ENCODE data around the gene LTF. TPM values are rescaled to one million over a fixed set of nuclear protein-coding genes. Genes with fewer than 3 reads are reported as not detected.
"Not testable (repeated sequence)": the region's sequence is repeated elsewhere in the genome, so short reads cannot be mapped to it uniquely, and the experiment has no call there.

Gene LTF
- total RNA-seq, 1 donor: not detected

DNA sequence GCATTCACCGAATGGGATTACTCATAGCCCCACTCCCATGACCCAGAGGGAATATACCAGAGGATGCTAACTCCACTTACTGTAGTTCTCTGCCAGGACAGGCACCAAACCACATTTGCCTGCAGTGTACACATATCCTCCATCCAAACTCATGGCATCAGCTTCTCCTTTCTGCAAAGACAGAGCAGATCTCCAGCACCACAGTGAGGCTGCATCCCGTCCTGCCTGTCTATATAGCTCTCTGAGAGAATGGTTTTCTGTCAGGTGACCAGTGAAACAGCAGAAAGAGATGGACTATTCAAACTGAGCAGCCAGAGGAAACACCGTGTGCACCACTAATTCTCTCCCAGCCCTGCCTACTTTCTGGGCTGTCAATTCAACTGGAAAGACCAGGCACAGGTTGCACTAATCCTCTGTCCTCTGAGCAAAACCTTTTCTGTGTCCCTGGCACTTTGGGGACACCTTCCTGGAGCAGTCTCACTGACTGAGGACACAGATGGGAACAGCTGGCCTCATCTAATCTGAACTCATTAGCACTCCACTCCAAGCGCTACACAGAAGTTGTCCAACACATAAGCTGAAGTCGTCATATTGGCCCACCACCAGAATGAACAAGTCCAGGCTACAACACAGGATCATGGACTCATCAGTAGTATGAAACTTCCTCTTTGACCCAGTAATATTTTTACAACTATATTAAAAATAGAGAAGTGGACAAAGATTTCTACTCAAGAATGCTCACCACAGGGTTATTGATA is 17.3 kb downstream of the LTF start:
- no peak for TF ChIP-seq CTCF (IDR thresholded peaks at IDR 0.05; ENCODE audit: insufficient read depth, low read length)

GRCh38 chr3:46442576-46443530 is 21.9 kb downstream of the LTF start:
- peak; percentile 64 for DNase-seq (ENCODE audit: low read depth)
- peak; percentile 65 for TF ChIP-seq CTCF (IDR thresholded peaks at IDR 0.05; ENCODE audit: insufficient read depth, low read length)
- no peak overlapping the region for H3K4me3 ChIP-seq (ENCODE audit: low read depth, low read length)

More for the DNA sequence above, 17.3 kb downstream of the LTF start:
- no peak for DNase-seq (ENCODE audit: low read depth)
- no peak overlapping the region for H3K4me3 ChIP-seq (ENCODE audit: low read depth, low read length)

DNA sequence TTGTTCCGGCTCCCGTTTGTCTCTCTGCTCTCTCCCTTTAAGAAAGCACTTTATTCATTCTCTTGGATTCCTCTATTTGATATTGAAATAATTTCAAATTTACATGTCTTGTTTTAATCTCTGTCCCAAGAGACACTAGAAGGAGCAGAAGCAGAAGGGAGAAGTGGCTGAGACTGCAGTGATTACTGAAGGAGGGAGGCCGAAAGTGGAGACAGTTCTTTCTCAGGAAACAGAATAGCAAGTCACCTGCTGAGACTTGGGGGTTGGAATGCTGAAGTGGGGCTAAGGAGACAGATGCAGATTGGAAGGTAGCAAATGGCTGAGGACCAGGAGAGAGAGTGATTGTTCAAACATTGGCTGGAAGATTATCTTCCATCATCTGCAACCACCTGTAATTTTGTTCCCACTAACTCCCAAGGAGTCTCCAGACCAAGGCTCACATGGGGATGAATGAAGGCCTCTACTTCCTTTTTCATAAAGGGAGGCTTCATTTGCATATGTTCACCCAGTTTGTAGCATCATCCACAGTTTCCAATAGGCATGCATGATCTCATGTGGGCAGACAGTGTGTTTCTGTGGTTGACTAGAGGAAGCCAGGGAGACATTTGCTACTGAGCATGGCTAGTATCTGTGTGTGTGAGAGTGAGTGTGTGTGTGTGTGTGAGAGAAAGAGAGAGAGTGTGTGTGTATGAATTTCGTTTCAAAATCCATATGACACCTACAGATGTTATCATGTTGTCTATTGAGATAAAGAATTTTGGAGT is 24.0 kb downstream of the LTF start:
- H3K4me3 ChIP-seq (ENCODE audit: low read depth, low read length): no peak overlapping the region
- TF ChIP-seq CTCF (IDR thresholded peaks at IDR 0.05; ENCODE audit: insufficient read depth, low read length): no peak
- DNase-seq (ENCODE audit: low read depth): no peak

GRCh38 chr3:46438831-46439230 is 25.9 kb downstream of the LTF start:
- no peak overlapping the region for H3K4me3 ChIP-seq (ENCODE audit: low read depth, low read length)
- no peak for DNase-seq (ENCODE audit: low read depth)
- no peak for TF ChIP-seq CTCF (IDR thresholded peaks at IDR 0.05; ENCODE audit: insufficient read depth, low read length)

- DNase-seq (ENCODE audit: low read depth): no peak
- no peak for TF ChIP-seq CTCF (IDR thresholded peaks at IDR 0.05; ENCODE audit: insufficient read depth, low read length)
- H3K4me3 ChIP-seq (ENCODE audit: low read depth, low read length): no peak overlapping the region
Measured at GRCh38 chr3:46435081-46435726, 29.5 kb downstream of the LTF start.

- no peak for TF ChIP-seq CTCF (IDR thresholded peaks at IDR 0.05; ENCODE audit: insufficient read depth, low read length)
- DNase-seq (ENCODE audit: low read depth): no peak
- H3K4me3 ChIP-seq (ENCODE audit: low read depth, low read length): no peak overlapping the region
Measured at GRCh38 chr3:46433841-46434240, 30.9 kb downstream of the LTF start.

GRCh38 chr3:46433118-46433517 is 31.6 kb downstream of the LTF start:
- not testable (repeated sequence) for DNase-seq (ENCODE audit: low read depth)

GRCh38 chr3:46431905-46432304 is 32.8 kb downstream of the LTF start:
- not testable (repeated sequence) for H3K4me3 ChIP-seq (ENCODE audit: low read depth, low read length); DNase-seq (ENCODE audit: low read depth)

More at GRCh38 chr3:46433118-46433517, 31.6 kb downstream of the LTF start:
- not testable (repeated sequence) for H3K4me3 ChIP-seq (ENCODE audit: low read depth, low read length)

DNA sequence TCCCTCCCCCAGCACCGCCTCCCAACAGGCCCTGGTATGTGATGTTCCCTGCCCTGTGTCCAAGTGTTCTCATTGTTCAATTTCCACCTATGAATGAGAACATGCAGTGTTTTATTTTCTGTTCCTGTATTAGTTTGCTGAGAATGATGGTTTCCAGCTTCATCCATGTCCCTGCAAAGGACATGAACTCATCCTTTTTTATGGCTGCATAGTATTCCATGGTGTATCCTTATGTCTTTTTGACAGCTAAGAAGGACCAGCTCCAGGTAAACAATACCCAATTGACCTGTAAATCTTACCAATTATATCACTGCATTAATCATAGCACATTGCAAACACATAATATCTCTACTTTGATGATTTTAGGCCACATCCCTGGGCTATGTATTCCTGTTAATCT is 33.8 kb downstream of the LTF start:
- H3K4me3 ChIP-seq (ENCODE audit: low read depth, low read length); DNase-seq (ENCODE audit: low read depth): not testable (repeated sequence)
